IPS-18c (cell line): ENCODE measurements around the gene ACY1.
"Not testable (repeated sequence)": the region's sequence is repeated elsewhere in the genome, so short reads cannot be mapped to it uniquely, and the experiment has no call there.

Source experiments
- H3K4me3 ChIP-seq: 2 replicates; pipeline ENCODE4 v1.7.0; 2013; ENCODE audit warnings: low read depth, mild to moderate bottlenecking, low read length, moderate library complexity; ENCODE audit not compliant: insufficient read depth
- H3K9me3 ChIP-seq: one replicate; pipeline ENCODE4 v1.6.1; 2013; ENCODE audit warnings: mild to moderate bottlenecking, low read length, moderate library complexity; ENCODE audit not compliant: control insufficient read depth, insufficient read depth

Gene ACY1

DNA sequence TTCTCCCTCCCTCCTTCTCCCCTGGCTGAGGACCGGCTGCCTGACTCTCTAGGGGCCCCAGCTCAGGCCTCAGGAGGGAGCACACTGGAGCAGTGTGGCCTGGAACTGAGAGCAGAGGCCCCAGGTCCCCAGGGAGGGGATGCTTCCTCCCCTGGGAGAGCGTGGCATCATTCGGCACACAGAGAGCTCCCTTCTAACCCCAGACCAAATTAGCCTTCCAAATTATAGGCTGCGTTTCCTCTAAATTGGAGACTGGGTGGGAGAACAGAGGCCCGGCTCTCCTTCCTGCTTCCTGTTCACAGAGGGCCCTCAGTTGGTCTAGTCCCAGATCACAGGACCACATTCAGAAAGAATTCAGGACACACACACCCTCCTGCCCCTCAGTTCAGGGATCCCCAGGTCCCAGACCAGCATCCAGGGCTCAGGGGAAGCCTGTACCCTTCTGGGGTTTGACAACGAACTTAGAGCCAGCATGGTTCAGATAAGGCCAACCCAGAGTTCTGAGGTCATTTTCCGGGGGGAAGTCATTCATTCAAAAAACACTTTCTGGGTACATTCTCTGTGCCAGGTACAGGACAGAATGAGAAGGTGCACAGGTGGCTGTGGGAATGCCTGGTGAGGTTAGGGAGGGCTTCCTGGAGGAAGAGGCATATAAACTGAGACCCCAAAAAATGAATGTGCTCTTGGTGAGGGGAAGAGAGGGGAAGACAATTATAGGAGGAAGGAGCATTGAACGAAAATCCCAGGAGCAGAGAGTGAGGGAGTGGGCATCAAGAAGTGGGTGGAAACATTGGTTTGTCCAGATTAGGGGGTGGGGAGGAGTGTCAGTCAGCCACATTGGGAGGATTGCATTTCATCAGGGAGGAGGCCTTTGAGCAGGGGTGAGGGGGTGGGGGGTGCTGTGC, 40.8 kb downstream of the ACY1 start:
- Histone ChIP-seq H3K9me3 (no peaks in the 10 kb centered on the region), H3K4me3 (no peak overlapping the region)

GRCh38 chr3:52024765-52025452, 41.6 kb downstream of the ACY1 start:
- Histone ChIP-seq H3K4me3 (no peak overlapping the region), H3K9me3 (no peaks in the 10 kb centered on the region)

GRCh38 chr3:52025453-52025852, 42.1 kb downstream of the ACY1 start:
- H3K4me3 ChIP-seq = no peak overlapping the region
- H3K9me3 ChIP-seq = no peaks in the 10 kb centered on the region

DNA sequence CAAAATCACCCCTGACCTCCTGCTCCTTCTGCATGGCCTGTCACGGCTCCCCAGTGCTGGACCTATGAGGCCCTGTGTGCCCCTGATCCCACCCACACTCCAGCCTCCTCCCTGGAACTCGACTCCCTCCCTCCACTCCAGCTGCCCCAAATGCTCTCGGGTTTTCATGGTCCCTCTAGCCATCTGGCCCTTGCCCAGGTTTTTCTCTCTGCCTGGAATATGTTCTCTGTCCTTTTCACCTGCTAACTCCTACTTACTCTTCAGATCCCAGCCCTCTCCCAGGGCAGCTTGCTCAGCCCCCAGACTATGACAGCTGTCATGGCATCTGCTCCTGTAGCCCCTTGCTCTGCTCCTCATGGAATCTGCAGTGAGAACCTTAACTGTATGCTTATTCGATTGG, 42.7 kb downstream of the ACY1 start:
- Histone ChIP-seq H3K9me3 (no peaks in the 10 kb centered on the region), H3K4me3 (no peak overlapping the region)

DNA sequence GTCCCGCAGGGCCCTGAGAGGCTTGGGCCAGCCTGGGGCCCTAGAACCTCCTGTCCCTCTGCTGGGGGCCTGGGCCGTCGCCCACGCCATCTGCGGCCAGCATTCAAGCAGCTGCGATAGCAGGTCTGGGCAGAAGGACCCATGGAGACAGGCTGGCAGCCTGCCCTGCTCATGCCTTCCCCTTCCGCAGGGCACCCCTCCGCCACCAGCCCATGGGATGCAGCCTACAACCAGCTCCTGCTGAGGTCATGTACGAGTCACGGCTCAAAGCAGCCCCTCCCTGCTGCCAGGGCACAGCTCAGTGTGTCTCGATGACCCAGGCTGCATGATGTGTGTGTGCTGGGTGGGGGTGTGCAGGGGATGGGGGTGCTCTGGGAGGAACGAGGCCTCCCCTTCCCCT, 45.2 kb downstream of the ACY1 start:
- H3K4me3 ChIP-seq = no peak overlapping the region
- no peaks in the 10 kb centered on the region for H3K9me3 ChIP-seq

GRCh38 chr3:52029053-52029452, 45.7 kb downstream of the ACY1 start:
- Histone ChIP-seq H3K9me3 (no peaks in the 10 kb centered on the region), H3K4me3 (no peak overlapping the region)

DNA sequence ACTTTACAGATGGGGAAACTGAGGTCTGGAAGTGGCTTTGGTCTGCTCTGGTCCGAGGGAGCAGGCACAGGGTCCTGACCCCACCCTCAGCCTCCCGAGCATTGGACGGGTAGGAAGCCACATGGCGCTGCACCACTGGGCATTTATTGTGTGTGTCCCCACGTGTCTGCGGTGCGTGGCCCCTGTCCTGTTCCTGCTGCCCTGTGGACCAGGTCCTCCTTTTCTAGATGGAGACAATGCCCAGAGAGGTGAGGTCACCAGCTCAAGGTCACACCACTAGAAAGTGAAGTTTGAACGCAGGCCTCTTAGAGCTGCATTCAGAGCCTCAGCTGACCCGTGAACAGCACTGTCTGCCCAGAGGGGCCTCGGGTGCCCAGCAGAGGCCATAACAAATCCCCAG, 46.2 kb downstream of the ACY1 start:
- H3K4me3 ChIP-seq = no peak overlapping the region
- H3K9me3 ChIP-seq = no peaks in the 10 kb centered on the region

- Histone ChIP-seq H3K9me3 (no peaks in the 10 kb centered on the region), H3K4me3 (no peak overlapping the region)
Measured at GRCh38 chr3:52030714-52031310, 47.5 kb downstream of the ACY1 start.

DNA sequence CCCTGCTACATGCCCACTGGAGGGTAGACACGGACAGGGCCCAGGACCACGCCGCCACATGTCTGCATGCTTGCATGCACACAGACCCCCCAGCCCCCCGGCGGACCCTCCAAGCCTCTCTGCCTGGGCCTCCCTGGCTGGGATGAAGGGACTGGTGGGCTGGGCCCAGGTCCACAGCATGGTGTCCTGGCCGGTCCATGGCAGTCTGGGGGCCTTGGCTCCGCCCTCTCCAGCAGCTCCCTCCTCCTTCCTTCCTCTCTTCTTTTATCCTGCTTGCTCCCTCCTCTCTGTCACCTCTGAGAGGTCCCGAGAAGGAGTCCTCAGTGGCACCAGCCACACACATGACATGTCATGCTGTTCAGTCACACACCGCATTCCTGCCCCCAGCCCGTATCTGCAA, 48.6 kb downstream of the ACY1 start:
- H3K4me3 ChIP-seq = no peak overlapping the region
- no peaks in the 10 kb centered on the region for H3K9me3 ChIP-seq

GRCh38 chr3:52032702-52033408, 49.5 kb downstream of the ACY1 start:
- H3K9me3 ChIP-seq = no peaks in the 10 kb centered on the region
- H3K4me3 ChIP-seq = no peak overlapping the region

DNA sequence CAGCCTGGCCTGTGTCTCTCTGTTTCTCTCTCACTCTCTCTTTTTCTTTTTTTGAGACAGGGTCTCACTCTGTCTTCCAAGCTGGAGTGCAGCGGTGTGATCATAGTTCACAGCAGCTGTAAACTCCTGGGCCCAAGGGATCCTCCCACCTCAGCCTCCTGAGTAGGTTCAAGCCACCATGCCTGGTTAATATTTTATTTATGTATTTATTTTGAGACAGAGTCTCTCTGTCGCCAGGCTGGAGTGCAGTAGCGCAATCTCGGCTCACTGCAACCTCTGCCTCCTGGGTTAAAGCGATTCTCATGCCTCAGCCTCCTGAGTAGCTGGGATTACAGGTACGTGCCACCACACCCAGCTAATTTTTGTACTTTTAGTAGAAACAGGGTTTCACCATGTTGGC, 50.4 kb downstream of the ACY1 start:
- not testable (repeated sequence) for H3K4me3 ChIP-seq, H3K9me3 ChIP-seq

- H3K9me3 ChIP-seq = no peaks in the 10 kb centered on the region
- H3K4me3 ChIP-seq = no peak overlapping the region
Measured at GRCh38 chr3:52034212-52034611, 50.9 kb downstream of the ACY1 start.

GRCh38 chr3:52034651-52035050, 51.3 kb downstream of the ACY1 start:
- no peak overlapping the region for H3K4me3 ChIP-seq
- H3K9me3 ChIP-seq = no peaks in the 10 kb centered on the region

GRCh38 chr3:52036222-52036694, 52.9 kb downstream of the ACY1 start:
- no peaks in the 10 kb centered on the region for H3K9me3 ChIP-seq
- no peak overlapping the region for H3K4me3 ChIP-seq

- Histone ChIP-seq H3K4me3 (no peak overlapping the region), H3K9me3 (no peaks in the 10 kb centered on the region)
Measured at GRCh38 chr3:52036829-52037228, 53.5 kb downstream of the ACY1 start.

DNA sequence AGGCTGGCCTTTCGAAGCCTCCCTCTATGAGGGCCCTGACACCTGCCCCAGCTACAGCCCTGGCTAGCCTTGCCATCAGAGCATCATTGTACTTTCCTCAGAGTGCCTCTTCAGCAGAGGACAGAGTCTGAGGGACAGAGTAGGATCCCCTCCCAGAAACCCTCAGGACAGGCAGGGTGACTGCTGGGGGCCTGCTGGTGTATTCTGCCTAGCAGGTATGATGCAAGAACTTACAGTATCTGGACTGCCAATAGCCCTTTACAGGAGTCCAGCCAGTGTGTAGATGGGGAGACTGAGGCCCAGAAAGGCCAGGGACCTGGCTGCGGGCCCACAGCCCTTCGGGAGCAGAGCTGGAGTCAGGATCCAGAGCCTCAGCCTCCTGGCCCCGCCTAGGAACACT, 54.0 kb downstream of the ACY1 start:
- no peak overlapping the region for H3K4me3 ChIP-seq

GRCh38 chr3:52038227-52038626, 54.9 kb downstream of the ACY1 start:
- Histone ChIP-seq H3K9me3 (no peaks in the 10 kb centered on the region), H3K4me3 (no peak overlapping the region)

More for the DNA sequence above, 54.0 kb downstream of the ACY1 start:
- H3K9me3 ChIP-seq = no peaks in the 10 kb centered on the region
